Measurements from ENCODE around the gene ARHGAP26. TPM values are rescaled to one million over a fixed set of nuclear protein-coding genes. Genes with fewer than 3 reads are reported as not detected.

Gene ARHGAP26
- total and polyA plus RNA-seq, 2 of the 4 experiments (the other 2 are of a cell fraction): 0.54 to 0.56 TPM

DNA sequence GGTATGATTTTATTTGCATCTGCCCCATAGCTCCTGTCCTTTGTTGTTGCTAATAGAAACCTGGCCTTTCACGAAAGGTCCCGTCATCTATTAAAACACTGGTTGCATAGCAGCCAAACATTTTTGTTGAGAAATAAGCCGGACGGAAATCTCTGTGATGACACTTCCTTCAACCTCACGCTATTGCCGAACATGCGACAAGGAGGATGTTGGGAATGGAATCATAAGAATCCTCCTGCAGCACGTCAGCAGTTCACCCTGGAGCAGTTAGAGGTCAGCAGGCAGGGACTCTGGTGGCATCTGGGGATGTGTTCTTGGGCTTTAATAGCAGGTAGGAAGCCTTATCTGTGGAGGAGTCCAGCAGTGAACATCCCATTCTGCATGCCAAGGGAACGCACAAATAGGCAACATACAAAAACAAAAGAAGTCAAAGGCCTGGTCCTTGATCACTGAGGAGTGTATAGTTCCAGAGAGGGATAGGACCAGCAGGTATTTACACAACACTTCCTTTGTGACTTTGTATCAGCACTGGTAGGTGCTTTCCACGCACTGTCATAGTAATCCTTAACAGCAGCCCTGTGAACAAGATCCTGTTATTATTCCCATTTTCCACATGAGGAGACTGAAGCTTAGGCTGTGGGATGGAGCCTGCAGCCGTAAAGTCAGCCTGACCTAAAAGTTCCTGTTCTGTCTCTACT is 33.4 kb downstream of the ARHGAP26 start:
- in situ Hi-C loops (cut with MboI; ENCODE audit: low sequenced_read_pairs) (no loop called here), intact Hi-C loops (cut with micrococcal nuclease) (no loop called here), dilution Hi-C loops (cut with HindIII; ENCODE audit: low sequenced_read_pairs, unreplicated experiment) (no loop called here)
- Histone ChIP-seq H3K4ac (ENCODE audit: low read depth, low read length) (peak overlapping the region; percentile 46; the same call in 1 of the 2 replicates), H3K79me1 (ENCODE audit: low read depth in 1 of 2, low read length in 2 of 2) (no peaks in the 10 kb centered on the region), H3K27me3 (ENCODE audit: control insufficient read depth, insufficient read depth, low read length) (peaks cover 9% of the 10 kb centered on the region), H3K4me1 (ENCODE audit: control insufficient read depth, insufficient read depth, low read length) (peaks cover 3% of the 10 kb centered on the region; the same call in 1 of the 2 replicates), H2AK9ac (replicated peaks; ENCODE audit: low read depth, low read length, poor library complexity) (no peak overlapping the region), H2AK5ac (ENCODE audit: low read depth, low read length) (peak overlapping the region; percentile 5; the same call in 1 of the 2 replicates), H3K9me1 (ENCODE audit: insufficient read depth, low read length) (0 out of 2 replicates have a peak, but pooled peaks cover 2% of the 10 kb centered on the region), H3K18ac (ENCODE audit: low read depth, low read length) (no peak overlapping the region), H4K5ac (ENCODE audit: low read depth, low read length) (no peak overlapping the region), H2BK15ac (ENCODE audit: low read depth, low read length) (no peak overlapping the region), H3K56ac (ENCODE audit: extremely low read depth, insufficient read depth, low read length) (no peak overlapping the region), H3K27ac (ENCODE audit: insufficient read depth, low read length) (no peak overlapping the region), H2BK20ac (ENCODE audit: low read depth, low read length) (no peak overlapping the region), H3K14ac (replicated peaks; ENCODE audit: low read depth, low read length) (no peak overlapping the region), H3K9me3 (ENCODE audit: control insufficient read depth, insufficient read depth, low read length) (no peaks in the 10 kb centered on the region), H3K9ac (ENCODE audit: low read depth, low read length) (no peak overlapping the region), H3K36me3 (ENCODE audit: control insufficient read depth, insufficient read depth, low read length) (no peaks in the 10 kb centered on the region), H2AFZ (replicated peaks; ENCODE audit: low read length, poor library complexity) (peak overlapping the region; percentile 36), H3K4me3 (ENCODE audit: insufficient read depth, low read depth, low read length) (no peak overlapping the region), H3K4me2 (ENCODE audit: low read depth, low read length) (no peak overlapping the region), H2BK120ac (ENCODE audit: low read depth, low read length) (peak overlapping the region; percentile 36; the same call in 1 of the 2 replicates), H4K20me1 (ENCODE audit: insufficient read depth, low read length) (no peaks in the 10 kb centered on the region), H4K8ac (ENCODE audit: low read depth in 2 of 2, low read length in 2 of 2) (peak overlapping the region; percentile 33 to 73; a peak in 3 of 4 replicates), H2BK5ac (ENCODE audit: low read depth, low read length, poor library complexity, severe bottlenecking) (no peak overlapping the region), H4K91ac (ENCODE audit: insufficient read depth, low read depth, low read length) (0 out of 2 replicates have a peak overlapping the region, but pooled peaks have one; percentile 27), H3K23ac (ENCODE audit: low read depth, low read length) (no peak overlapping the region)
- DNase-seq (peak; percentile 68), ATAC-seq (ENCODE audit: low read depth) (no peak)
- no TSS peak for BruUV-seq (replicated peaks)
- ChIA-PET CTCF (no interaction called here), POLR2A (ENCODE audit: unreplicated experiment) (no interaction called here)
- WGBS, 2 experiments (ENCODE audit: extremely low coverage in 2 of 2, insufficient read length in 1 of 2): 20% methylated on average over 1 of the region's 11 CpGs; no CpG with 5 or more reads in 1 of the 2 experiments
- TF ChIP-seq SMC3 (IDR thresholded peaks at IDR 0.05; ENCODE audit: low read depth, low read length): no peak
- no peak for TF ChIP-seq MAZ (IDR thresholded peaks at IDR 0.05; ENCODE audit: borderline replicate concordance, low read depth, low read length)
- TF ChIP-seq RAD21 (IDR thresholded peaks at IDR 0.05; ENCODE audit: low read length): no peak
- peak; percentile 65 for TF ChIP-seq CEBPB (IDR thresholded peaks at IDR 0.05; ENCODE audit: low read depth, low read length)
- TF ChIP-seq RCOR1 (IDR thresholded peaks at IDR 0.05; ENCODE audit: insufficient replicate concordance, low read length): no peak
- no peak for TF ChIP-seq ELK1 (IDR thresholded peaks at IDR 0.05; ENCODE audit: borderline replicate concordance, low read depth, low read length)
